Keratinocyte (primary cell): ENCODE results near the gene SLC17A9. TPM values are rescaled to one million over a fixed set of nuclear protein-coding genes. Genes with fewer than 3 reads are reported as not detected.

Experiments
- DNase-seq: peaks from one replicate; pipeline ENCODE4 v3.0.0-alpha.2; 2011; ENCODE audit warnings: low read depth, missing footprints, low spot score
- FAIRE-seq: peaks from 2 replicates; lab custom pipeline; 2011; peaks lifted over from hg19 to GRCh38; lab: Jason Lieb, UNC
- H2AFZ ChIP-seq: 2 replicates; pipeline ENCODE4 v1.6.0; 2012; ENCODE audit warnings: low read length, control low read depth, inconsistent platforms; ENCODE audit not compliant: control insufficient read depth
- H3K27ac ChIP-seq: 2 replicates; pipeline ENCODE4 v1.5.1; 2011; ENCODE audit warnings: low read length; ENCODE audit not compliant: control insufficient read depth, insufficient read depth
- H3K27me3 ChIP-seq: 3 replicates; pipeline ENCODE4 v1.6.0; 2011; ENCODE audit warnings: low read length; ENCODE audit not compliant: control insufficient read depth, insufficient read depth; ENCODE audit errors: extremely low read depth
- H3K36me3 ChIP-seq, 2 experiments: 2 replicates in 1 of 2; 3 replicates in 1 of 2; pipeline ENCODE4 v1.5.1; 2011; ENCODE audit warnings: low read length in 2 of 2, mild to moderate bottlenecking in 1 of 2; ENCODE audit not compliant: control insufficient read depth in 2 of 2, insufficient read depth in 2 of 2; ENCODE audit errors: extremely low read depth in 1 of 2
- H3K4me1 ChIP-seq: 3 replicates; pipeline ENCODE4 v1.5.1; 2011; ENCODE audit warnings: low read length; ENCODE audit not compliant: control insufficient read depth, insufficient read depth; ENCODE audit errors: extremely low read depth
- H3K4me2 ChIP-seq: 3 replicates; pipeline ENCODE4 v1.6.0; 2011; ENCODE audit warnings: low read depth, low read length; ENCODE audit not compliant: control insufficient read depth, insufficient read depth; ENCODE audit errors: extremely low read depth
- H3K4me3 ChIP-seq, 3 experiments: fragments of 200-600 bp in 1 of 3; sonication (generic) in 1 of 3; 2 replicates in 2 of 3; 3 replicates in 1 of 3; pipeline ENCODE4 v1.5.1; 2011 to 2016; ENCODE audit warnings: low read length in 3 of 3, mild to moderate bottlenecking in 3 of 3, control low read depth in 2 of 3, inconsistent platforms in 1 of 3, low read depth in 1 of 3, mixed read lengths in 1 of 3, mixed run types in 1 of 3, moderate library complexity in 1 of 3; ENCODE audit not compliant: control insufficient read depth in 2 of 3, insufficient read depth in 2 of 3; ENCODE audit errors: extremely low read depth in 1 of 3
- H3K79me2 ChIP-seq: 2 replicates; pipeline ENCODE4 v1.6.0; 2012; ENCODE audit warnings: low read length; ENCODE audit not compliant: control insufficient read depth, insufficient read depth
- H3K9ac ChIP-seq: 3 replicates; pipeline ENCODE4 v1.6.0; 2011; ENCODE audit warnings: low read length; ENCODE audit not compliant: control insufficient read depth, insufficient read depth; ENCODE audit errors: extremely low read depth
- H3K9me1 ChIP-seq: 3 replicates; pipeline ENCODE4 v1.6.0; 2011; ENCODE audit warnings: low read length; ENCODE audit not compliant: control insufficient read depth, insufficient read depth; ENCODE audit errors: extremely low read depth
- H3K9me3 ChIP-seq: 2 replicates; pipeline ENCODE4 v1.5.1; 2012; ENCODE audit warnings: low read depth, low read length; ENCODE audit not compliant: control insufficient read depth
- H4K20me1 ChIP-seq: 3 replicates; pipeline ENCODE4 v1.6.0; 2011; ENCODE audit warnings: low read length; ENCODE audit not compliant: control insufficient read depth, insufficient read depth; ENCODE audit errors: extremely low read depth
- CTCF ChIP-seq, 3 experiments: IDR thresholded peaks in 1 of 3; conservative IDR thresholded peaks in 1 of 3; optimal IDR thresholded peaks in 1 of 3; 2 replicates in 2 of 3; 3 replicates in 1 of 3; pipeline versions ENCODE3 to v1.5.1; 2011; ENCODE audit warnings: low read length in 3 of 3, mild to moderate bottlenecking in 3 of 3, moderate library complexity in 2 of 3, control low read depth in 1 of 3, inconsistent platforms in 1 of 3; ENCODE audit not compliant: insufficient read depth in 2 of 3; ENCODE audit errors: extremely low read depth in 1 of 3
- EZH2 ChIP-seq: IDR thresholded peaks from one replicate; pipeline ENCODE4 v1.6.1; 2012; ENCODE audit warnings: inconsistent platforms, mild to moderate bottlenecking, low read length, moderate library complexity
- dilution Hi-C: fragments of 300-500 bp; cut with MboI; formaldehyde crosslinking; loops from one replicate; pipeline ENCODE4 v1.7.0; 2020; ENCODE audit warnings: low sequenced_read_pairs; ENCODE audit not compliant: extremely low pct_ligation_motif_present
- polyA plus RNA-seq, 5 experiments: library from polyadenylated mRNA; depleted of rRNA in 3 of 5; stranded (reverse) in 3 of 5; stranded (forward) in 1 of 5; unstranded in 1 of 5; fragments of >200 nt; gene quantifications; 1 replicate in 1 of 5; 2 replicates in 3 of 5; 3 replicates in 1 of 5; pipeline versions ENCODE4 v1.2.1 to v1.2.3, GENCODE V29; 2011 to 2012; ENCODE audit warnings: missing spikeins in 2 of 5, low read depth in 1 of 5, low replicate concordance in 1 of 5

Gene SLC17A9
- polyA plus RNA-seq, 1 donor (not counting 4 experiments of a cell fraction or from before 2014, with no cell fraction given), result not detected

GRCh38 chr20:62980380-62980960 is 28.0 kb downstream of the SLC17A9 start:
- TF ChIP-seq EZH2 (no peak), CTCF (optimal IDR thresholded peaks at IDR 0.05 in 1 of 3, IDR thresholded peaks at IDR 0.05 in 1 of 3, conservative IDR thresholded peaks at IDR 0.05 in 1 of 3; ENCODE audit: extremely low read depth in 1 of 3, insufficient read depth in 2 of 3, low read length in 3 of 3) (no peak)
- DNase-seq (no peak), FAIRE-seq (no peak)
- Histone ChIP-seq H3K27ac (no peak overlapping the region), H3K4me1 (no peaks in the 10 kb centered on the region), H3K36me3 (no peaks in the 10 kb centered on the region), H3K27me3 (peaks cover 58% of the 10 kb centered on the region), H3K9ac (no peak overlapping the region), H3K79me2 (no peaks in the 10 kb centered on the region), H3K9me1 (no peaks in the 10 kb centered on the region), H3K4me3 (no peak overlapping the region), H3K4me2 (no peak overlapping the region), H4K20me1 (peaks cover 4% of the 10 kb centered on the region), H3K9me3 (no peaks in the 10 kb centered on the region), H2AFZ (no peak overlapping the region)
- dilution Hi-C loops, result no loop called here

GRCh38 chr20:62980970-62981369 is 28.5 kb downstream of the SLC17A9 start:
- no peaks in the 10 kb centered on the region for H3K9me1 ChIP-seq
- H3K27me3 ChIP-seq, result peaks cover 57% of the 10 kb centered on the region
- no peak overlapping the region for H3K4me3 ChIP-seq
- no peak overlapping the region for H2AFZ ChIP-seq
- dilution Hi-C loops, result no loop called here
- no peaks in the 10 kb centered on the region for H3K79me2 ChIP-seq
- FAIRE-seq (no peak), DNase-seq (no peak)
- H3K9ac ChIP-seq, result no peak overlapping the region
- H3K4me1 ChIP-seq, result no peaks in the 10 kb centered on the region
- no peaks in the 10 kb centered on the region for H3K36me3 ChIP-seq
- TF ChIP-seq EZH2 (peak; percentile 35), CTCF (optimal IDR thresholded peaks at IDR 0.05 in 1 of 3, IDR thresholded peaks at IDR 0.05 in 1 of 3, conservative IDR thresholded peaks at IDR 0.05 in 1 of 3; ENCODE audit: extremely low read depth in 1 of 3, insufficient read depth in 2 of 3, low read length in 3 of 3) (no peak)
- H3K4me2 ChIP-seq, result no peak overlapping the region
- no peaks in the 10 kb centered on the region for H3K9me3 ChIP-seq
- peaks cover 4% of the 10 kb centered on the region for H4K20me1 ChIP-seq
- H3K27ac ChIP-seq, result no peak overlapping the region
